HCT116 (cell line): ENCODE results near the gene SPRR4. TPM values are rescaled to one million over a fixed set of nuclear protein-coding genes. Genes with fewer than 3 reads are reported as not detected.

ENCODE experiments used
- ATAC-seq: fragments of 200-7000 bp; cut with Tn5 transposase; 2 replicates; pipeline ENCODE4 v1.9.1; 2020; ENCODE audit warnings: mild to moderate bottlenecking, moderate library complexity
- BruUV-seq: library from RNA; stranded (reverse); fragments of 400-500 nt; replicated peaks from 2 replicates; lab custom pipeline; 2021; lab: Mats Ljungman, UMichigan
- CTCF ChIA-PET: fragments of 300-600 bp; sonication (Branson Sonifier 250); formaldehyde crosslinking; loops from one replicate; lab custom pipeline; 2021; ENCODE audit warnings: antibody characterized with exemption; lab: Charles Lee
- POLR2A ChIA-PET: fragments of 300-600, 350-600 bp; sonication (Branson Sonifier 250); formaldehyde crosslinking; loops from one replicate; lab custom pipeline; 2021; ENCODE audit warnings: antibody characterized with exemption; lab: Charles Lee
- RAD21 ChIA-PET, 2 experiments: fragments of 300-600 bp; sonication (Branson Sonifier 250); formaldehyde crosslinking; loops; one replicate each; lab custom pipeline; 2023; ENCODE audit warnings: low total read pairs in 2 of 2; ENCODE audit not compliant: uncharacterized antibody in 2 of 2, unreplicated experiment in 2 of 2, low non-redundant PET in 1 of 2; lab: Charles Lee
- DNase-seq: peaks from one replicate; pipeline ENCODE4 v3.0.0-alpha.2; 2010; ENCODE audit warnings: low read depth, low spot score
- H2AFZ ChIP-seq: fragments of 200-600 bp; shearing (Covaris generic), sonication (generic); 2 replicates; pipeline ENCODE4 v1.6.1; 2017; ENCODE audit warnings: low read depth, mixed run types, mixed read lengths, antibody characterized with exemption, low read length; ENCODE audit not compliant: poor library complexity, severe bottlenecking
- H3K27ac ChIP-seq: 2 replicates; pipeline ENCODE4 v1.5.1; 2012; ENCODE audit warnings: low read depth, low read length
- H3K27me3 ChIP-seq: fragments of 200-600 bp; sonication (generic); 2 replicates; pipeline ENCODE4 v1.6.1; 2016; ENCODE audit warnings: mixed run types, low read length, mixed read lengths; ENCODE audit not compliant: insufficient read depth
- H3K36me3 ChIP-seq, 2 experiments: fragments of 200-500 bp in 1 of 2; fragments of 200-600 bp in 1 of 2; sonication (Bioruptor generic) in 1 of 2; sonication (generic) in 1 of 2; 2 replicates each; pipeline versions ENCODE4 v1.5.1 to v1.6.1; 2014 to 2016; ENCODE audit warnings: low read length in 2 of 2, inconsistent platforms in 1 of 2, mixed read lengths in 1 of 2, mixed run types in 1 of 2; ENCODE audit not compliant: insufficient read depth in 2 of 2, control insufficient read depth in 1 of 2
- H3K4me1 ChIP-seq, 2 experiments: fragments of 200-600 bp in 1 of 2; sonication (generic) in 1 of 2; 2 replicates each; pipeline versions ENCODE4 v1.5.1 to v1.6.1; 2012 to 2017; ENCODE audit warnings: low read length in 2 of 2, inconsistent platforms in 1 of 2, mild to moderate bottlenecking in 1 of 2, mixed read lengths in 1 of 2, mixed run types in 1 of 2, moderate library complexity in 1 of 2; ENCODE audit not compliant: insufficient read depth in 2 of 2, control insufficient read depth in 1 of 2
- H3K4me2 ChIP-seq: fragments of 200-600 bp; sonication (generic); 2 replicates; pipeline ENCODE4 v1.6.1; 2017; ENCODE audit warnings: mixed run types, low read length, mixed read lengths
- H3K4me3 ChIP-seq, 2 experiments: fragments of 200-600 bp in 1 of 2; sonication (generic) in 1 of 2; replicated peaks in 1 of 2; 2 replicates each; pipeline ENCODE4 v1.5.1; 2011 to 2016; ENCODE audit warnings: low read length in 2 of 2, control low read depth in 1 of 2, low read depth in 1 of 2, mild to moderate bottlenecking in 1 of 2, mixed read lengths in 1 of 2, mixed run types in 1 of 2
- H3K79me2 ChIP-seq: fragments of 200-600 bp; sonication (generic); 2 replicates; pipeline ENCODE4 v1.6.1; 2017; ENCODE audit warnings: mild to moderate bottlenecking, mixed run types, low read length, moderate library complexity, mixed read lengths; ENCODE audit not compliant: insufficient read depth
- H3K9ac ChIP-seq: fragments of 200-600 bp; sonication (generic); 2 replicates; pipeline ENCODE4 v1.6.1; 2016; ENCODE audit warnings: low read length, mixed read lengths
- H3K9me2 ChIP-seq: fragments of 200-600 bp; sonication (generic), shearing (Covaris generic); 2 replicates; pipeline ENCODE4 v1.6.1; 2017; ENCODE audit warnings: mixed run types, mild to moderate bottlenecking, moderate library complexity; ENCODE audit not compliant: insufficient read depth
- H3K9me3 ChIP-seq, 2 experiments: fragments of 200-500 bp in 1 of 2; fragments of 200-600 bp in 1 of 2; sonication (Bioruptor generic) in 1 of 2; sonication (generic) in 1 of 2; 2 replicates each; pipeline ENCODE4 v1.6.1; 2014 to 2017; ENCODE audit warnings: low read length in 2 of 2, mixed read lengths in 2 of 2, inconsistent platforms in 1 of 2, low read depth in 1 of 2, mild to moderate bottlenecking in 1 of 2, mixed run types in 1 of 2, moderate library complexity in 1 of 2; ENCODE audit not compliant: control insufficient read depth in 1 of 2, insufficient read depth in 1 of 2
- H4K20me1 ChIP-seq: fragments of 200-600 bp; sonication (generic), shearing (Covaris generic); 2 replicates; pipeline ENCODE4 v1.6.1; 2017; ENCODE audit warnings: mixed run types, mild to moderate bottlenecking, moderate library complexity; ENCODE audit not compliant: insufficient read depth
- ELF1 ChIP-seq: IDR thresholded peaks from 2 replicates; pipeline ENCODE4 v1.6.1; 2012; ENCODE audit warnings: low read depth, borderline replicate concordance
- EZH2 ChIP-seq: fragments of 200-600 bp; sonication (generic); IDR thresholded peaks from 2 replicates; pipeline ENCODE4 v1.6.1; 2017; ENCODE audit warnings: antibody characterized with exemption, mixed run types
- EZH2phosphoT487 ChIP-seq: fragments of 200-600 bp; IDR thresholded peaks from 2 replicates; pipeline ENCODE4 v1.6.1; 2018; ENCODE audit warnings: antibody characterized with exemption, borderline replicate concordance
- POLR2A ChIP-seq: IDR thresholded peaks from 2 replicates; pipeline ENCODE4 v1.7.0; 2011; ENCODE audit warnings: borderline replicate concordance; ENCODE audit not compliant: insufficient read depth, insufficient read length; ENCODE audit errors: extremely low read depth
- POLR2AphosphoS5 ChIP-seq: IDR thresholded peaks from 2 replicates; pipeline ENCODE4 v1.6.1; 2011; ENCODE audit warnings: mild to moderate bottlenecking, low read depth, low read length, moderate library complexity
- RAD21 ChIP-seq: IDR thresholded peaks from 2 replicates; pipeline ENCODE4 v1.6.1; 2012; ENCODE audit warnings: low read depth, mild to moderate bottlenecking
- SIN3A ChIP-seq: IDR thresholded peaks from 2 replicates; pipeline ENCODE4 v1.6.1; 2012; ENCODE audit warnings: low read depth
- SP1 ChIP-seq: IDR thresholded peaks from 2 replicates; pipeline ENCODE4 v1.6.1; 2012; ENCODE audit warnings: low read depth
- SRF ChIP-seq: IDR thresholded peaks from 2 replicates; pipeline ENCODE4 v1.6.1; 2012; ENCODE audit warnings: low read depth
- TCF7L2 ChIP-seq: IDR thresholded peaks from 2 replicates; pipeline ENCODE4 v1.7.0; 2011; ENCODE audit warnings: borderline replicate concordance, inconsistent platforms; ENCODE audit not compliant: insufficient read depth, insufficient read length; ENCODE audit errors: extremely low read depth
- YY1 ChIP-seq: IDR thresholded peaks from 2 replicates; pipeline ENCODE4 v1.6.1; 2011; ENCODE audit warnings: low read length, low read depth, moderate library complexity, mild to moderate bottlenecking; ENCODE audit not compliant: insufficient replicate concordance; ENCODE audit errors: extremely low read depth
- ZBTB33 ChIP-seq: IDR thresholded peaks from 2 replicates; pipeline ENCODE4 v1.6.1; 2011; ENCODE audit warnings: mild to moderate bottlenecking, low read length, moderate library complexity; ENCODE audit not compliant: insufficient replicate concordance; ENCODE audit errors: extremely low read depth
- intact Hi-C: fragments of 100-400 bp; cut with micrococcal nuclease; formaldehyde crosslinking; loops from 2 replicates; pipeline ENCODE4 v1.10.0; 2022
- total RNA-seq: library from RNA; stranded (reverse); gene quantifications from one replicate; pipeline ENCODE4 v1.2.1, GENCODE V29; 2021; ENCODE audit not compliant: unreplicated experiment

Gene SPRR4
- total RNA-seq, 1 experiment from 2014 or later, result not detected

GRCh38 chr1:152940614-152941013 is 29.8 kb upstream of the SPRR4 start:
- no peak for DNase-seq
- no peak overlapping the region for H3K9ac ChIP-seq
- BruUV-seq, result no TSS peak
- ATAC-seq, result no peak
- H3K4me2 ChIP-seq, result no peak overlapping the region
- no peaks in the 10 kb centered on the region for H3K4me1 ChIP-seq
- no peaks in the 10 kb centered on the region for H3K9me2 ChIP-seq
- H4K20me1 ChIP-seq, result no peaks in the 10 kb centered on the region
- H3K27me3 ChIP-seq, result no peaks in the 10 kb centered on the region
- ChIA-PET CTCF (no interaction called here), POLR2A (no interaction called here), RAD21 (no interaction called here)
- H2AFZ ChIP-seq, result no peak overlapping the region
- intact Hi-C loops, result no loop called here
- no peaks in the 10 kb centered on the region for H3K79me2 ChIP-seq
- no peaks in the 10 kb centered on the region for H3K9me3 ChIP-seq
- H3K4me3 ChIP-seq, result no peak overlapping the region
- TF ChIP-seq EZH2phosphoT487, result no peak
- TF ChIP-seq RAD21, result no peak
- TF ChIP-seq EZH2, result no peak
- no peak for TF ChIP-seq TCF7L2
- no peak for TF ChIP-seq POLR2A
- TF ChIP-seq SP1, result no peak
- TF ChIP-seq YY1, result no peak
- no peak for TF ChIP-seq POLR2AphosphoS5
- TF ChIP-seq ELF1, result no peak
- no peak for TF ChIP-seq ZBTB33
- no peak for TF ChIP-seq SRF
- TF ChIP-seq SIN3A, result no peak
- H3K36me3 ChIP-seq, result no peaks in the 10 kb centered on the region
- no peak overlapping the region for H3K27ac ChIP-seq
